H1 (cell line): Measurements from ENCODE around the gene FGR. TPM values are rescaled to one million over a fixed set of nuclear protein-coding genes. Genes with fewer than 3 reads are reported as not detected.

Experiments
- CTCF ChIA-PET: fragments of 300-600 bp; sonication (Branson Sonifier 250); formaldehyde crosslinking; loops from one replicate; lab custom pipeline; 2021; ENCODE audit not compliant: partially characterized antibody; lab: Charles Lee
- POLR2A ChIA-PET: fragments of 300-600 bp; sonication (Branson Sonifier 250); formaldehyde crosslinking; loops from one replicate; lab custom pipeline; 2021; ENCODE audit warnings: inconsistent platforms; ENCODE audit not compliant: partially characterized antibody; lab: Charles Lee
- DNase-seq, 2 experiments: peaks; one replicate each; pipeline versions ENCODE4 v3.0.0 to v3.0.0-alpha.2; 2010 to 2022; ENCODE audit warnings: low spot score in 2 of 2, low read depth in 1 of 2, mixed read lengths in 1 of 2
- FAIRE-seq: peaks from 2 replicates; lab custom pipeline; 2011; peaks lifted over from hg19 to GRCh38; lab: Jason Lieb, UNC
- H2AFZ ChIP-seq: 2 replicates; pipeline ENCODE4 v1.8.1; 2012; ENCODE audit warnings: low read length, inconsistent platforms
- H2AK5ac ChIP-seq: 2 replicates; pipeline ENCODE4 v1.6.1; 2013; ENCODE audit warnings: low read depth, low read length
- H2BK120ac ChIP-seq: replicated peaks from 2 replicates; pipeline ENCODE3; 2013; ENCODE audit warnings: low read depth, low read length, inconsistent platforms
- H2BK12ac ChIP-seq: 2 replicates; pipeline ENCODE4 v1.6.1; 2013; ENCODE audit warnings: low read depth, low read length
- H2BK15ac ChIP-seq: 2 replicates; pipeline ENCODE4 v1.6.1; 2013; ENCODE audit warnings: low read length
- H2BK20ac ChIP-seq: 2 replicates; pipeline ENCODE4 v1.6.1; 2013; ENCODE audit warnings: low read length
- H2BK5ac ChIP-seq: 2 replicates; pipeline ENCODE4 v1.6.1; 2013; ENCODE audit warnings: low read depth, low read length
- H3K14ac ChIP-seq: 2 replicates; pipeline ENCODE4 v1.6.1; 2013; ENCODE audit warnings: inconsistent platforms; ENCODE audit not compliant: insufficient read length
- H3K18ac ChIP-seq: 2 replicates; pipeline ENCODE4 v1.6.1; 2013; ENCODE audit warnings: low read length; ENCODE audit errors: extremely low read depth
- H3K23ac ChIP-seq: 2 replicates; pipeline ENCODE4 v1.6.1; 2013; ENCODE audit warnings: inconsistent platforms; ENCODE audit not compliant: insufficient read length
- H3K23me2 ChIP-seq: 2 replicates; pipeline ENCODE4 v1.6.1; 2013; ENCODE audit warnings: low read depth, low read length
- H3K27ac ChIP-seq: 2 replicates; pipeline ENCODE4 v1.6.1; 2011; ENCODE audit warnings: low read depth, low read length, inconsistent platforms
- H3K27me3 ChIP-seq, 4 experiments: replicated peaks in 1 of 4; 1 replicate in 1 of 4; 2 replicates in 3 of 4; pipeline versions ENCODE4 v1.6.1 to v1.8.1; 2011 to 2013; ENCODE audit warnings: low read length in 3 of 4, mild to moderate bottlenecking in 3 of 4, inconsistent platforms in 2 of 4, mixed read lengths in 2 of 4, moderate library complexity in 1 of 4; ENCODE audit not compliant: control insufficient read depth in 3 of 4, insufficient read depth in 3 of 4; ENCODE audit errors: extremely low read depth in 1 of 4
- H3K36me3 ChIP-seq, 4 experiments: 2 replicates each; pipeline versions ENCODE4 v1.6.1 to v1.8.1; 2011 to 2013; ENCODE audit warnings: mild to moderate bottlenecking in 4 of 4, low read length in 3 of 4, moderate library complexity in 2 of 4, control low read depth in 1 of 4, inconsistent platforms in 1 of 4; ENCODE audit not compliant: insufficient read depth in 4 of 4, control insufficient read depth in 2 of 4
- H3K4ac ChIP-seq: replicated peaks from 2 replicates; pipeline ENCODE3; 2013; ENCODE audit warnings: low read length, low read depth, mixed read lengths, inconsistent platforms; ENCODE audit not compliant: insufficient read length
- H3K4me1 ChIP-seq, 4 experiments: replicated peaks in 1 of 4; 1 replicate in 1 of 4; 2 replicates in 3 of 4; pipeline versions ENCODE4 v1.6.1 to v1.8.1; 2011 to 2013; ENCODE audit warnings: low read length in 3 of 4, inconsistent platforms in 2 of 4, mixed read lengths in 1 of 4; ENCODE audit not compliant: insufficient read depth in 4 of 4, control insufficient read depth in 3 of 4
- H3K4me2 ChIP-seq, 2 experiments: 2 replicates each; pipeline versions ENCODE4 v1.6.1 to v1.8.1; 2011 to 2013; ENCODE audit warnings: low read depth in 2 of 2, low read length in 2 of 2, control low read depth in 1 of 2, inconsistent platforms in 1 of 2, mild to moderate bottlenecking in 1 of 2; ENCODE audit not compliant: insufficient read depth in 1 of 2
- H3K4me3 ChIP-seq, 4 experiments: fragments of 200-600, 300-600 bp in 1 of 4; sonication (generic), shearing (Covaris generic), sonication (Bioruptor Twin) in 1 of 4; 2 replicates each; pipeline versions ENCODE4 v1.5.1 to v1.8.1; 2011 to 2016; ENCODE audit warnings: low read length in 4 of 4, low read depth in 3 of 4, control low read depth in 2 of 4, inconsistent platforms in 2 of 4, mild to moderate bottlenecking in 2 of 4, mixed read lengths in 1 of 4, moderate library complexity in 1 of 4; ENCODE audit not compliant: insufficient read depth in 2 of 4; ENCODE audit errors: extremely low read depth in 1 of 4
- H3K56ac ChIP-seq: replicated peaks from 2 replicates; pipeline ENCODE3; 2013; ENCODE audit warnings: low read depth, mild to moderate bottlenecking, mixed read lengths, low read length, inconsistent platforms; ENCODE audit not compliant: insufficient read length
- H3K79me1 ChIP-seq: 2 replicates; pipeline ENCODE4 v1.6.1; 2013; ENCODE audit warnings: low read depth, low read length, control low read depth
- H3K79me2 ChIP-seq, 2 experiments: 2 replicates each; pipeline versions ENCODE4 v1.6.1 to v1.8.1; 2012 to 2013; ENCODE audit warnings: low read length in 2 of 2, mild to moderate bottlenecking in 2 of 2, inconsistent platforms in 1 of 2; ENCODE audit not compliant: insufficient read depth in 2 of 2, control insufficient read depth in 1 of 2
- H3K9ac ChIP-seq, 4 experiments: replicated peaks in 1 of 4; 1 replicate in 1 of 4; 2 replicates in 3 of 4; pipeline versions ENCODE4 v1.6.1 to v1.8.1; 2011 to 2013; ENCODE audit warnings: low read depth in 3 of 4, low read length in 3 of 4, control low read depth in 2 of 4, mild to moderate bottlenecking in 2 of 4, moderate library complexity in 2 of 4, inconsistent platforms in 1 of 4; ENCODE audit errors: extremely low read depth in 1 of 4
- H3K9me3 ChIP-seq, 2 experiments: 2 replicates each; pipeline versions ENCODE4 v1.6.1 to v1.8.1; 2012 to 2013; ENCODE audit warnings: mild to moderate bottlenecking in 2 of 2, moderate library complexity in 2 of 2, control low read depth in 1 of 2, inconsistent platforms in 1 of 2, low read depth in 1 of 2, low read length in 1 of 2, mixed read lengths in 1 of 2; ENCODE audit not compliant: insufficient read depth in 2 of 2
- H4K20me1 ChIP-seq, 2 experiments: replicated peaks in 1 of 2; 2 replicates each; pipeline versions ENCODE3 to v1.8.1; 2011 to 2013; ENCODE audit warnings: inconsistent platforms in 2 of 2, low read length in 2 of 2, mild to moderate bottlenecking in 1 of 2; ENCODE audit not compliant: insufficient read depth in 2 of 2, control insufficient read depth in 1 of 2
- H4K5ac ChIP-seq: 2 replicates; pipeline ENCODE4 v1.6.1; 2013; ENCODE audit warnings: low read length, low read depth, mixed read lengths, inconsistent platforms; ENCODE audit not compliant: insufficient read length
- H4K8ac ChIP-seq: 2 replicates; pipeline ENCODE4 v1.8.0; 2013; ENCODE audit warnings: mild to moderate bottlenecking, moderate library complexity, low read length, inconsistent platforms; ENCODE audit not compliant: insufficient read depth; ENCODE audit errors: extremely low read depth
- H4K91ac ChIP-seq: replicated peaks from 2 replicates; pipeline ENCODE3; 2013; ENCODE audit warnings: low read length, mixed read lengths, inconsistent platforms; ENCODE audit not compliant: insufficient read length
- GTF2F1 ChIP-seq: IDR thresholded peaks from 2 replicates; pipeline ENCODE4 v1.6.1; 2012; ENCODE audit warnings: low read depth, low read length, improper control_type of control experiment, borderline replicate concordance
- HDAC2 ChIP-seq, 2 experiments: fragments of 300-600 bp in 1 of 2; sonication (generic) in 1 of 2; IDR thresholded peaks; 2 replicates each; pipeline ENCODE4 v1.6.1; 2011 to 2012; ENCODE audit warnings: low read depth in 2 of 2, low read length in 2 of 2, mild to moderate bottlenecking in 2 of 2, moderate library complexity in 2 of 2, borderline replicate concordance in 1 of 2, inconsistent platforms in 1 of 2
- KDM1A ChIP-seq: fragments of 200-600, 300-600 bp; sonication (generic); IDR thresholded peaks from 2 replicates; pipeline ENCODE4 v1.7.1; 2016; ENCODE audit warnings: mild to moderate bottlenecking, low read length, borderline replicate concordance
- NRF1 ChIP-seq: IDR thresholded peaks from 2 replicates; pipeline ENCODE4 v1.6.1; 2011; ENCODE audit warnings: mild to moderate bottlenecking, low read depth, low read length, improper control_type of control experiment
- POU5F1 ChIP-seq: IDR thresholded peaks from 2 replicates; pipeline ENCODE4 v1.6.1; 2011; ENCODE audit warnings: low read depth, mild to moderate bottlenecking, low read length, moderate library complexity
- RAD21 ChIP-seq, 2 experiments: IDR thresholded peaks in 1 of 2; conservative IDR thresholded peaks in 1 of 2; 2 replicates each; pipeline ENCODE4 v1.6.1; 2011; ENCODE audit warnings: low read depth in 2 of 2, low read length in 2 of 2, improper control_type of control experiment in 1 of 2, inconsistent platforms in 1 of 2, mild to moderate bottlenecking in 1 of 2, moderate library complexity in 1 of 2
- SIN3A ChIP-seq, 2 experiments: IDR thresholded peaks in 1 of 2; conservative IDR thresholded peaks in 1 of 2; 2 replicates each; pipeline ENCODE4 v1.6.1; 2011 to 2012; ENCODE audit warnings: low read length in 2 of 2, improper control_type of control experiment in 1 of 2, low read depth in 1 of 2, mild to moderate bottlenecking in 1 of 2
- SP1 ChIP-seq: IDR thresholded peaks from 2 replicates; pipeline ENCODE4 v1.6.1; 2011; ENCODE audit warnings: low read depth, low read length
- SUZ12 ChIP-seq: fragments of 200-600 bp; sonication (generic); IDR thresholded peaks from 2 replicates; pipeline ENCODE4 v1.6.1; 2012; ENCODE audit warnings: mild to moderate bottlenecking, inconsistent platforms, low read length, moderate library complexity, mixed read lengths
- WGBS, 2 experiments: shearing (Covaris generic) in 1 of 2; methylation state at CpG; one replicate each; pipeline versions ENCODE4 v1.1.6 to v1.1.7; 2013 to 2015; ENCODE audit warnings: low lambda C conversion rate in 2 of 2, mixed read lengths in 2 of 2, inconsistent platforms in 1 of 2, low coverage in 1 of 2, missing lambda C conversion rate in 1 of 2; ENCODE audit not compliant: insufficient replicate concordance in 2 of 2, insufficient coverage in 1 of 2, insufficient read length in 1 of 2; ENCODE audit errors: extremely low coverage in 1 of 2, missing lambda C conversion rate in 1 of 2; 5-methylcytosine and 5-hydroxymethylcytosine counted together
- polyA plus RNA-seq, 7 experiments: library from polyadenylated mRNA; depleted of rRNA in 3 of 7; stranded (reverse) in 5 of 7; unstranded in 2 of 7; fragments of >200 nt in 5 of 7; fragments of 200-250 nt in 2 of 7; gene quantifications; 1 replicate in 5 of 7; 2 replicates in 1 of 7; 4 replicates in 1 of 7; pipeline versions ENCODE4 v1.2.1 to v1.2.3, GENCODE V29; 2011 to 2013; ENCODE audit warnings: missing spikeins in 2 of 7, mixed read lengths in 2 of 7
- total RNA-seq: library from RNA; stranded (reverse); fragmentation: NEBNext Ultra II Directional; extraction: Animal tissue kit (Norgen Biotek cat#: 25700); gene quantifications from 2 replicates; pipeline ENCODE4 v1.2.1, GENCODE V29; 2021
- TF ChIP-seq, protein P1 (sequence below): IDR thresholded peaks from 2 replicates; pipeline ENCODE4 v1.6.1; 2012; ENCODE audit warnings: inconsistent platforms

The FGR gene
- total and polyA plus RNA-seq, 2 of the 8 experiments (the other 6 are each of a cell fraction or from before 2014, with no cell fraction given) = 0.22 to 0.95 TPM

DNA sequence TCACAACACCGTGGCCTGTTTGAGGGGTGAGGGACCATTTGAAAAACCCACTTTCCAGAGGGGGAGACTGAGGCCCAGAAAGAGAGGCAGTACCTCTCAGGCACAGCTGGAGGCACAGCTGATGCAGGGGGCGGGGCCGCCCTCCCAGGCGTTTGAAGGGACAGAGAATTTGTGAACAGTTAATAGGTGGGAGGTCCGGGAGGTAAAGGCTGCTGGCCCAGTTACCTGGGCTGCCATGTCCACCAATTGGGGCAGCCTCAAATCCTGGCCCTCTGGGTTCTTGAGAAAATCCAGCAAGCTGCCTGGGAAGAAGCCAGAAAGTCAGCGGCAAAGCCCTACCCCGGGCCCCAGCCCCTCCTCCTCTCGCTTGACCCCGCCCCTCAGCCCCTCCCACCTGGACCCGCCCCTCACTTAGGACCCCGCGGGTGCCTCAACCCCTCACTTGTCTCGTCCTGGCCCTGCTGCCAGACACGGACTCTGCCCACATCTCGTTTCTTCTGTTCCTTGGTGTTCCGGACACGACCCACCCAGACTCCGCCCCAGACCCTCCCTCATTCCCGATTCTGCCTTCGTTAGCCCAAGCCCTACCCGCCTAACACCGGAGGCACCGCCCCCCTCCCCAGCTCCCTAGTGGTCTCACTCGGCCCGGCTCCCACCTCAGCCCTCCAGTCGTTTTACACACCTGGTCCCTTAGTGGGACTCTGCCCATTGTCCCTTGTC, 20.2 kb downstream of the FGR start:
- no peak overlapping the region for H3K56ac ChIP-seq
- ChIA-PET CTCF (interaction anchor here (0.7 to 37.8 kb wide), 18 partner anchors 7 to 314 kb away, joined by 3 to 1807 read pairs (median 5); partner anchors contain the start of genes AHDC1, GPR3, IFI6 and WASF2), POLR2A (interaction anchor here (0.8 to 2.1 kb wide), 9 partner anchors 9 to 288 kb away, joined by 3 to 6 read pairs (median 3); partner anchors contain the start of genes AHDC1 and WASF2)
- no peak overlapping the region for H4K5ac ChIP-seq
- H3K36me3 ChIP-seq = no peaks in the 10 kb centered on the region
- H2BK12ac ChIP-seq = peak overlapping the region; percentile 82; the same call in 1 of the 2 replicates
- no peak overlapping the region for H3K27ac ChIP-seq
- peak in 1 of 2 experiments; percentile 88 for DNase-seq
- peaks cover 7% of the 10 kb centered on the region for H3K23me2 ChIP-seq
- 18% methylated on average over 15 of the region's 26 CpGs; no CpG with 5 or more reads in 1 of the 2 experiments for WGBS, 2 experiments
- peaks cover 0 to 2% of the 10 kb centered on the region in 2 experiments for H4K20me1 ChIP-seq
- no peak overlapping the region for H3K23ac ChIP-seq
- no peaks in the 10 kb centered on the region for H3K79me2 ChIP-seq
- H2BK120ac ChIP-seq = no peak overlapping the region
- H2BK5ac ChIP-seq = peak overlapping the region; percentile 68; the same call in 1 of the 2 replicates
- H3K4me3 ChIP-seq = peak overlapping the region; percentile 50 to 63 (median 54)
- peak overlapping the region; percentile 4 for H3K4ac ChIP-seq
- H2AK5ac ChIP-seq = no peak overlapping the region
- H3K27me3 ChIP-seq = peaks cover 0 to 11% (median 6%) of the 10 kb centered on the region in 4 experiments; a peak in 2 of 7 replicates
- H4K91ac ChIP-seq = no peak overlapping the region
- H3K9me3 ChIP-seq = no peaks in the 10 kb centered on the region
- no peak overlapping the region for H2BK15ac ChIP-seq
- H4K8ac ChIP-seq = no peak overlapping the region
- H2AFZ ChIP-seq = peak overlapping the region; percentile 57; the same call in 1 of the 2 replicates
- H3K14ac ChIP-seq = no peak overlapping the region
- TF ChIP-seq KDM1A = peak; percentile 98
- TF ChIP-seq POU5F1 = no peak
- 0 out of 4 replicates have a peak, but pooled peaks of 1 of the 2 experiments have one; percentile 47 for TF ChIP-seq SIN3A (conservative IDR thresholded peaks at IDR 0.05 in 1 of 2, IDR thresholded peaks at IDR 0.05 in 1 of 2; ENCODE audit: low read depth in 1 of 2, low read length in 2 of 2)
- TF ChIP-seq NRF1 = no peak
- TF ChIP-seq SP1 = no peak
- TF ChIP-seq SUZ12 = no peak
- TF ChIP-seq GTF2F1 = no peak
- peak in 1 of 2 experiments; percentile 94; a peak in 1 of 4 replicates for TF ChIP-seq HDAC2 (IDR thresholded peaks at IDR 0.05; ENCODE audit: borderline replicate concordance in 1 of 2, low read depth in 2 of 2, low read length in 2 of 2)
- TF ChIP-seq, protein P1, sequence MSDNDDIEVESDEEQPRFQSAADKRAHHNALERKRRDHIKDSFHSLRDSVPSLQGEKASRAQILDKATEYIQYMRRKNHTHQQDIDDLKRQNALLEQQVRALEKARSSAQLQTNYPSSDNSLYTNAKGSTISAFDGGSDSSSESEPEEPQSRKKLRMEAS = no peak
- TF ChIP-seq RAD21 (IDR thresholded peaks at IDR 0.05 in 1 of 2, conservative IDR thresholded peaks at IDR 0.05 in 1 of 2; ENCODE audit: low read depth in 2 of 2, low read length in 2 of 2) = no peak
- FAIRE-seq = no peak
- 0 out of 2 replicates have a peak overlapping the region, but pooled peaks have one; percentile 0 for H2BK20ac ChIP-seq
- H3K4me2 ChIP-seq = peak overlapping the region; percentile 94
- no peaks in the 10 kb centered on the region for H3K79me1 ChIP-seq
- peaks cover 0 to 16% (median 9%) of the 10 kb centered on the region in 4 experiments; a peak in 6 of 7 replicates for H3K4me1 ChIP-seq
- H3K9ac ChIP-seq = no peak overlapping the region; a peak in 1 of 7 replicates
- peak overlapping the region; percentile 80; the same call in 1 of the 2 replicates for H3K18ac ChIP-seq
